Hindlimb muscle (tissue), 1 donor: ENCODE data around the gene ZCCHC8. TPM values are rescaled to one million over a fixed set of nuclear protein-coding genes. Genes with fewer than 3 reads are reported as not detected.
"Not testable (repeated sequence)": the region's sequence is repeated elsewhere in the genome, so short reads cannot be mapped to it uniquely, and the experiment has no call there.

ENCODE experiments used
- DNase-seq: peaks from one replicate; pipeline ENCODE4 v3.0.0-alpha.2; 2013
- polyA plus RNA-seq: library from polyadenylated mRNA; unstranded; fragments of 120-200 nt; gene quantifications from one replicate; pipeline ENCODE4 v1.2.1, GENCODE V29; 2013; ENCODE audit not compliant: insufficient read length

The ZCCHC8 gene
- polyA plus RNA-seq, 1 donor, result 24.4 TPM

- not testable (repeated sequence) for DNase-seq
Observed at GRCh38 chr12:122470576-122470975, 30.2 kb downstream of the ZCCHC8 start.

- DNase-seq, result not testable (repeated sequence)
Observed at GRCh38 chr12:122469856-122470255, 30.9 kb downstream of the ZCCHC8 start.

- DNase-seq, result no peak
Observed at GRCh38 chr12:122467983-122468382, 32.7 kb downstream of the ZCCHC8 start.

- DNase-seq, result not testable (repeated sequence)
Observed at GRCh38 chr12:122464317-122465042, 36.3 kb downstream of the ZCCHC8 start.

GRCh38 chr12:122460641-122461040, 40.1 kb downstream of the ZCCHC8 start:
- no peak for DNase-seq

GRCh38 chr12:122460061-122460460, 40.7 kb downstream of the ZCCHC8 start:
- no peak for DNase-seq

GRCh38 chr12:122459211-122459610, 41.5 kb downstream of the ZCCHC8 start:
- DNase-seq, result no peak

- DNase-seq, result no peak
Observed at GRCh38 chr12:122458105-122459035, 42.4 kb downstream of the ZCCHC8 start.

GRCh38 chr12:122457627-122458026, 43.1 kb downstream of the ZCCHC8 start:
- no peak for DNase-seq

- no peak for DNase-seq
Observed at GRCh38 chr12:122454739-122455138, 46.0 kb downstream of the ZCCHC8 start.

- no peak for DNase-seq
Observed at GRCh38 chr12:122454250-122454721, 46.4 kb downstream of the ZCCHC8 start.

- no peak for DNase-seq
Observed at GRCh38 chr12:122452701-122453285, 47.9 kb downstream of the ZCCHC8 start.

- DNase-seq, result no peak
Observed at GRCh38 chr12:122449317-122449716, 51.4 kb downstream of the ZCCHC8 start.

- not testable (repeated sequence) for DNase-seq
Observed at GRCh38 chr12:122447825-122448224, 52.9 kb downstream of the ZCCHC8 start.

GRCh38 chr12:122446390-122446789, 54.3 kb downstream of the ZCCHC8 start:
- DNase-seq, result not testable (repeated sequence)

- DNase-seq, result not testable (repeated sequence)
Observed at GRCh38 chr12:122444071-122444470, 56.7 kb downstream of the ZCCHC8 start.

GRCh38 chr12:122438822-122439221, 61.9 kb downstream of the ZCCHC8 start:
- DNase-seq, result not testable (repeated sequence)

GRCh38 chr12:122437656-122438121, 63.0 kb downstream of the ZCCHC8 start:
- DNase-seq, result peak; percentile 27

- no peak for DNase-seq
Observed at GRCh38 chr12:122435186-122435585, 65.5 kb downstream of the ZCCHC8 start.

GRCh38 chr12:122429043-122429442, 71.7 kb downstream of the ZCCHC8 start:
- DNase-seq, result not testable (repeated sequence)

- DNase-seq, result no peak
Observed at GRCh38 chr12:122427403-122427802, 73.3 kb downstream of the ZCCHC8 start.

GRCh38 chr12:122423258-122424165, 77.2 kb downstream of the ZCCHC8 start:
- peak; percentile 22 for DNase-seq
